Activated CD8-positive, alpha-beta T cell treated with anti-CD3 and anti-CD28 coated beads for 36 hours (primary cell): ENCODE results near the gene CCAR1. TPM values are rescaled to one million over a fixed set of nuclear protein-coding genes. Genes with fewer than 3 reads are reported as not detected.
"Not testable (repeated sequence)": the region's sequence is repeated elsewhere in the genome, so short reads cannot be mapped to it uniquely, and the experiment has no call there.

Source experiments
- ATAC-seq: fragments of 200-7000 bp; cut with Tn5 transposase; one replicate; pipeline ENCODE4 v1.10.0; 2021; ENCODE audit warnings: mild to moderate bottlenecking, moderate library complexity
- CTCF ChIA-PET: fragments of 350-600 bp; sonication (Branson Sonifier 250); formaldehyde crosslinking; loops from one replicate; lab custom pipeline; 2021; ENCODE audit warnings: antibody characterized with exemption; lab: Charles Lee
- POLR2A ChIA-PET: fragments of 350-600 bp; sonication (Branson Sonifier 250); formaldehyde crosslinking; loops from one replicate; lab custom pipeline; 2021; ENCODE audit warnings: antibody characterized with exemption; lab: Charles Lee
- DNase-seq: peaks from one replicate; pipeline ENCODE4 v3.0.0-alpha.2; 2020
- H3K27ac Mint-ChIP-seq: one replicate; pipeline ENCODE4 v1.8.0; 2021; ENCODE audit warnings: mild to moderate bottlenecking, mixed read lengths
- H3K27me3 Mint-ChIP-seq: one replicate; pipeline ENCODE4 v1.8.0; 2021; ENCODE audit warnings: mixed read lengths
- H3K36me3 Mint-ChIP-seq: one replicate; pipeline ENCODE4 v1.8.0; 2021; ENCODE audit warnings: low read depth, mixed read lengths
- H3K4me1 Mint-ChIP-seq: one replicate; pipeline ENCODE4 v1.8.0; 2021; ENCODE audit warnings: low read depth, mixed read lengths
- H3K4me3 Mint-ChIP-seq: one replicate; pipeline ENCODE4 v1.8.0; 2021; ENCODE audit warnings: mild to moderate bottlenecking, moderate library complexity, mixed read lengths
- H3K9me3 Mint-ChIP-seq: one replicate; pipeline ENCODE4 v1.8.0; 2021; ENCODE audit warnings: mixed read lengths
- intact Hi-C: fragments of 100-400 bp; cut with micrococcal nuclease; formaldehyde crosslinking; loops from one replicate; pipeline ENCODE4 v1.10.0; 2022
- total RNA-seq, 2 experiments: library from RNA; stranded (reverse); gene quantifications; one replicate each; pipeline ENCODE4 v1.2.3, GENCODE V29; 2021
- TF ChIP-seq, protein P1 (sequence below): fragments of 200-600 bp; IDR thresholded peaks from one replicate; pipeline ENCODE4 v1.8.0; 2022; ENCODE audit warnings: antibody characterized with exemption, mild to moderate bottlenecking

CCAR1 gene
- total RNA-seq, 2 experiments from 2014 or later, result 86.3 to 101 TPM

DNA sequence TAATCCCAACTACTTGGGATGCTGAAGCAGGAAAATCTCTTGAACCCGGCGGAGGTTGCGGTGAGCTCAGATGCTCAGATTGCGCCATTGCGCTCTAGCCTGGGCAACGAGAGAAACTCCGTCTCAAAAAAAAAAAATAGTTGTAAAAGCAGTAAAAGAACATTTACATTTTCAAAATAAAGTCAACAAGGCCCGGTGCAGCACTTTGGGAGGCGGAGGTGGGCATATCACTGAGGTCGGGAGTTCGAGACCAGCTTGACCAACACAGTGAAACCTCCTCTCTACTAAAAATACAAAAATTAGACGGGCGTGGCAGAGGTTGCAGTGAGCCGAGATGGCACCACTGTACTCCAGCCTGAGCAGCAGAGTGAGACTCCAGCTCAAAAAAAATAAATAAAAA lies 4.0 kb downstream of the CCAR1 start:
- ChIA-PET POLR2A (interaction anchor here (0.5 to 1.3 kb wide), 2 partner anchors 118 to 174 kb away, joined by 3 to 4 read pairs; no protein-coding TSS in a partner anchor), CTCF (no interaction called here)
- Mint-ChIP-seq H3K4me3 (no peak overlapping the region), H3K27ac (no peak overlapping the region), H3K4me1 (peaks cover 21% of the 10 kb centered on the region), H3K36me3 (peaks cover 48% of the 10 kb centered on the region), H3K9me3 (no peaks in the 10 kb centered on the region), H3K27me3 (no peaks in the 10 kb centered on the region)
- DNase-seq (no peak), ATAC-seq (no peak)
- TF ChIP-seq, protein P1, sequence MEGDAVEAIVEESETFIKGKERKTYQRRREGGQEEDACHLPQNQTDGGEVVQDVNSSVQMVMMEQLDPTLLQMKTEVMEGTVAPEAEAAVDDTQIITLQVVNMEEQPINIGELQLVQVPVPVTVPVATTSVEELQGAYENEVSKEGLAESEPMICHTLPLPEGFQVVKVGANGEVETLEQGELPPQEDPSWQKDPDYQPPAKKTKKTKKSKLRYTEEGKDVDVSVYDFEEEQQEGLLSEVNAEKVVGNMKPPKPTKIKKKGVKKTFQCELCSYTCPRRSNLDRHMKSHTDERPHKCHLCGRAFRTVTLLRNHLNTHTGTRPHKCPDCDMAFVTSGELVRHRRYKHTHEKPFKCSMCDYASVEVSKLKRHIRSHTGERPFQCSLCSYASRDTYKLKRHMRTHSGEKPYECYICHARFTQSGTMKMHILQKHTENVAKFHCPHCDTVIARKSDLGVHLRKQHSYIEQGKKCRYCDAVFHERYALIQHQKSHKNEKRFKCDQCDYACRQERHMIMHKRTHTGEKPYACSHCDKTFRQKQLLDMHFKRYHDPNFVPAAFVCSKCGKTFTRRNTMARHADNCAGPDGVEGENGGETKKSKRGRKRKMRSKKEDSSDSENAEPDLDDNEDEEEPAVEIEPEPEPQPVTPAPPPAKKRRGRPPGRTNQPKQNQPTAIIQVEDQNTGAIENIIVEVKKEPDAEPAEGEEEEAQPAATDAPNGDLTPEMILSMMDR, result no peak
- intact Hi-C loops, result no loop called here

DNA sequence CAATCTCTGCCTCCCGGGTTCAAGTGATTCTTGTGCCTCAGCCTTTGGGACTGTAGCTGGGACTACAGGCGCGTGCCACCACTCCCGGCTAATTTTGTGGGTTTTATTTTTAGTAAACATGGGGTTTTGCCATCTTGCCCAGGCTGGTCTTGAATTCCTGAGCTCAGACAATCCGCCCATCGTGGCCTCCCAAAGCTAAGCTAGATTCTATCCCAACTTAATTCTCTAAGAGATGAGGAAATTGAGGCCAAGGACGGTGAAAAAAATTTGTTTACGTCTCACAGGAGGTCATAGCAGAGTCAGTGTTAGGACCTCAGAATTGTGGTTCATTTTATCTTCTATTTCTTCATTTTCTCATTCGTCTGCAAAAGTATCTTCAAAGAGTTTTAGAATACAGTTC lies 6.1 kb downstream of the CCAR1 start:
- TF ChIP-seq, protein P1, result no peak
- intact Hi-C loops, result no loop called here
- H3K27ac Mint-ChIP-seq, result no peak overlapping the region
- no peak overlapping the region for H3K4me3 Mint-ChIP-seq
- H3K4me1 Mint-ChIP-seq, result peaks cover 22% of the 10 kb centered on the region
- CTCF ChIA-PET, result interaction anchor here (0.7 kb wide), 1 partner anchor 11 kb away, joined by 3 read pairs; no protein-coding TSS in a partner anchor
- POLR2A ChIA-PET, result interaction anchor here (0.6 to 1.4 kb wide), 3 partner anchors 61 to 495 kb away, joined by 3 to 4 read pairs (median 3); no protein-coding TSS in a partner anchor
- H3K9me3 Mint-ChIP-seq, result no peaks in the 10 kb centered on the region
- H3K36me3 Mint-ChIP-seq, result peaks cover 51% of the 10 kb centered on the region
- DNase-seq, result no peak
- no peak for ATAC-seq
- no peaks in the 10 kb centered on the region for H3K27me3 Mint-ChIP-seq

DNA sequence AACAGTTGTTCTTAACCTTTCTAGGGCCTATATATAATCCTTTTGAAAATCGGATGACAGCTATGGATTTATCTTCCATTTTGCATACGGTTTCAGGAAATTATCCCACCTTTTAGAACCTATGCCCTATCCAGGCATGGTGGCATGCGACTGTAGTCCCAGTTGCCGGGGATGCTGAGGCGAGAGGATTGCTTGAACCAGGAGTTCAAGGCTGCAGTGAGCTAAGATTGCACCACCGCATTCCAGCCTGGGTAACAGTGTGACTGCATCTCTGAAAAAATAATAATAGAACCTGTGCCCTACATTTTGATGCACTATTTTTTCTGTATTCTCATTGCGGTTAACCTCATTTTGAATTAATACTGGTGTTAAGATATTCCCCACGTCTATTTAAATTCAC lies 11.6 kb downstream of the CCAR1 start:
- CTCF ChIA-PET, result interaction anchor here (1.9 kb wide), 1 partner anchor 182 kb away, joined by 6 read pairs; no protein-coding TSS in a partner anchor
- TF ChIP-seq, protein P1, result no peak
- Mint-ChIP-seq H3K4me1 (peaks cover 12% of the 10 kb centered on the region), H3K36me3 (peaks cover 45% of the 10 kb centered on the region), H3K27ac (peak overlapping the region; percentile 25), H3K9me3 (no peaks in the 10 kb centered on the region), H3K27me3 (no peaks in the 10 kb centered on the region), H3K4me3 (no peak overlapping the region)
- DNase-seq (no peak), ATAC-seq (no peak)
- POLR2A ChIA-PET, result no interaction called here
- intact Hi-C loops, result no loop called here

DNA sequence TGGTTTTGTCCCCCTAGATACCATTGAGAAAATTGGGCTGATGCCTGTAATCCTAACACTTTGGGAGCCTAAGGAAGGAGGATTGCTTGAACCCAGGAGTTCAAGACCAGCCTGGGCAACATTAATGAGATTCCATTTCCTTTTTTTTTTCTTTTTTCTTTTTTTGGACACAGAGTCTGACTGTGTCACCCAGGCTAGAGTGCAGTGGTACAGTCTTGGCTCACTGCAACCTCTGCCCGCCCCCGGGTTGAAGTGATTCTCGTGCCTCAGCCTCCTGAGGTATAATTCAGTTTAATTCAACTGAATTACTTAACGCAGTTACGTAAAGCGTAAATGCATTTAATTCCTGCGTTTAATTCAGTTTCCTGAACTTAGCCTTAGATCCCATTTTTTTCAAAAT lies 13.3 kb downstream of the CCAR1 start:
- CTCF ChIA-PET, result no interaction called here
- ATAC-seq (no peak), DNase-seq (no peak)
- H3K27ac Mint-ChIP-seq, result no peak overlapping the region
- intact Hi-C loops, result no loop called here
- H3K4me1 Mint-ChIP-seq, result peaks cover 11% of the 10 kb centered on the region
- H3K36me3 Mint-ChIP-seq, result peaks cover 47% of the 10 kb centered on the region
- no peak overlapping the region for H3K4me3 Mint-ChIP-seq
- TF ChIP-seq, protein P1, result no peak
- H3K9me3 Mint-ChIP-seq, result no peaks in the 10 kb centered on the region
- H3K27me3 Mint-ChIP-seq, result no peaks in the 10 kb centered on the region
- POLR2A ChIA-PET, result no interaction called here

DNA sequence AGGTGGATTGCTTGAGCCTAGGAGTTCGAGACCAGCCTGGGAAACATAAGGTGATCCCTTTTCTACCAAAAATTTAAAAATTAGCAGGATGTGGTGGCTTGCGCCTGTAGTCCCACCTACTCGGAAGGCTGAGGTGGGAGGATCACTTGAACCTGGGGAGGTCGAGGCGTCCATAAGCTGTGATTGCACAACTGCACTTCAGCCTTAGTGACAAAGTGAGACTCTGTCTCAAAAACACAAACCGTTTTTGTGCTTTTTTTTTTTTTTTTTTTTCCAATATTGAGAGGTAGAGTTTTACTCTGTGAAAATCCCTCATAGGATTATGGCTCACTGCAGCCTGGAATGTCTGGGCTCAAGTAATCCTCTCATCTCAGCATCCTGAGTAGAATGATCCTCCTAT lies 14.1 kb downstream of the CCAR1 start:
- Mint-ChIP-seq H3K27me3 (no peaks in the 10 kb centered on the region), H3K9me3 (no peaks in the 10 kb centered on the region), H3K4me3 (no peak overlapping the region), H3K27ac (no peak overlapping the region), H3K36me3 (peaks cover 46% of the 10 kb centered on the region), H3K4me1 (peaks cover 10% of the 10 kb centered on the region)
- TF ChIP-seq, protein P1, result no peak
- intact Hi-C loops, result no loop called here
- DNase-seq (no peak), ATAC-seq (no peak)
- POLR2A ChIA-PET, result no interaction called here
- CTCF ChIA-PET, result no interaction called here

DNA sequence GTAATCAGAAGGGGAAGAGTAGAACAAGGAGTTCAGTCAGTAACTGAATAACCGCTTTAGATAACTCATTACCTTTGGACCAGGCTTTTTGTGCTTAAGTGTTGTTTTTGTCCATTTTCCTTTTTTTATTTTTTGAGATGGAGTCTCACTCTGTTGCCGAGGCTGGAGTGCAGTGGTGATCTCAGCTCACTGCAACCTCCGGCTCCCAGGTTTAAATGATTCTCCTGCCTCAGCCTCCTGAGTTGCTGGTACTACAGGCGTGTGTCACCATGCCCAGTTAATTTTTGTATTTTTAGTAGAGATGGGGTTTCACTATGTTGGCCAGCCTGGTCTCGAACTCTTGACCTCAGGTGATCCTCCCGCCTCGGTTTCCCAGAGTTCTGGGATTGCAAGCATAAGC lies 14.7 kb downstream of the CCAR1 start:
- H3K36me3 Mint-ChIP-seq, result peaks cover 47% of the 10 kb centered on the region
- H3K27ac Mint-ChIP-seq, DNase-seq, intact Hi-C loops, H3K27me3 Mint-ChIP-seq, H3K9me3 Mint-ChIP-seq, CTCF ChIA-PET, ATAC-seq, H3K4me3 Mint-ChIP-seq, POLR2A ChIA-PET: not testable (repeated sequence)
- H3K4me1 Mint-ChIP-seq, result peaks cover 10% of the 10 kb centered on the region

DNA sequence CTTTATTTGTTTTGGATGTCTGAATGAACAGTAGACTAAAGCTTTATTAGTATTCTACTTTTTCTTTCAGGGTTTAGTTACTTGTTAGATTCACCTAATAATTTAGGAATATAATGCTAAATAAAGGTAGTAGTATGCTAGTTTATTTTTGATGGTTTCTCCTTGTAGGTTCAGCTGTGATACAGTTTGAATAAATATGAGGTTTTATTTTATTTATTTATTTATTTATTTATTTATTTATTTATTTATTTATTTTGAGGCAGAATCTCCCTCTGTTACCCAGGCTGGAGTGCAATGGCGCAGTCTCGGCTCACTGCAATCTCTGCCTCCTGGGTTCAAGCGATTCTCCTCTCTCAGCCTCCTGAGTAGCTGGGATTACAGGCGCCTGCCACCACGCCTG lies 19.6 kb downstream of the CCAR1 start:
- H3K4me3 Mint-ChIP-seq, intact Hi-C loops, H3K27me3 Mint-ChIP-seq, POLR2A ChIA-PET, DNase-seq, H3K27ac Mint-ChIP-seq, ATAC-seq, H3K4me1 Mint-ChIP-seq, H3K9me3 Mint-ChIP-seq: not testable (repeated sequence)
- peaks cover 38% of the 10 kb centered on the region for H3K36me3 Mint-ChIP-seq
- CTCF ChIA-PET, result interaction anchor here (0.7 kb wide), 1 partner anchor 190 kb away, joined by 3 read pairs; no protein-coding TSS in a partner anchor
